ENCODE measurements around the gene SNTG2. TPM values are rescaled to one million over a fixed set of nuclear protein-coding genes. Genes with fewer than 3 reads are reported as not detected.

SNTG2 gene
- total RNA-seq, 1 experiment from 2014 or later, result 20.5 TPM

- peaks cover 17% of the 10 kb centered on the region; the same call in 1 of the 2 replicates for H3K27me3 Mint-ChIP-seq (ENCODE audit: low read depth)
- peaks cover 21% of the 10 kb centered on the region for H3K9me3 Mint-ChIP-seq
- ATAC-seq (no peak), DNase-seq (ENCODE audit: low spot score) (no peak)
- ChIA-PET CTCF (interaction anchor here (0.7 to 3.0 kb wide), 5 partner anchors 13 to 226 kb away, joined by 3 to 16 read pairs (median 5); partner anchors contain the start of gene TMEM18), POLR2A (no interaction called here)
- peaks cover 29% of the 10 kb centered on the region for H3K36me3 Mint-ChIP-seq
- no peak overlapping the region for H3K4me3 Mint-ChIP-seq
- no peak overlapping the region for H3K27ac Mint-ChIP-seq
- no peak for TF ChIP-seq CBFB (CRISPR knock-in tag; IDR thresholded peaks at IDR 0.05; ENCODE audit: low read depth)
- TF ChIP-seq ZSCAN18 (CRISPR knock-in tag; IDR thresholded peaks at IDR 0.05), result no peak
- no peak for TF ChIP-seq JAZF1 (CRISPR knock-in tag; IDR thresholded peaks at IDR 0.05)
- peak; percentile 93 for TF ChIP-seq ZNF416 (CRISPR knock-in tag; IDR thresholded peaks at IDR 0.05)
- peaks cover 32% of the 10 kb centered on the region for H3K4me1 Mint-ChIP-seq
Measured at GRCh38 chr2:902584-902983, 48.1 kb upstream of the SNTG2 start.

GRCh38 chr2:903223-903900 lies 47.3 kb upstream of the SNTG2 start:
- ATAC-seq (no peak), DNase-seq (ENCODE audit: low spot score) (no peak)
- H3K27me3 Mint-ChIP-seq (ENCODE audit: low read depth), result peaks cover 19% of the 10 kb centered on the region; the same call in 1 of the 2 replicates
- ChIA-PET CTCF (interaction anchor here (0.7 to 3.0 kb wide), 6 partner anchors 13 to 237 kb away, joined by 3 to 16 read pairs (median 6); partner anchors contain the start of gene TMEM18), POLR2A (interaction anchor here (1.0 kb wide), 1 partner anchor 47 kb away, joined by 3 read pairs; the partner anchor contains the start of gene SNTG2)
- no peak for TF ChIP-seq ELF4 (CRISPR knock-in tag; IDR thresholded peaks at IDR 0.05; ENCODE audit: low read depth)
- TF ChIP-seq MXD4 (CRISPR knock-in tag; IDR thresholded peaks at IDR 0.05; ENCODE audit: borderline replicate concordance), result no peak
- no peak for TF ChIP-seq ZNF263 (CRISPR knock-in tag; IDR thresholded peaks at IDR 0.05; ENCODE audit: low read depth)
- no peak for TF ChIP-seq NFYB (CRISPR knock-in tag; conservative IDR thresholded peaks at IDR 0.05; ENCODE audit: low read depth)
- no peak for TF ChIP-seq ZNF532 (CRISPR knock-in tag; IDR thresholded peaks at IDR 0.05; ENCODE audit: borderline replicate concordance)
- TF ChIP-seq ZNF317 (CRISPR knock-in tag; IDR thresholded peaks at IDR 0.05; ENCODE audit: borderline replicate concordance, low read depth), result no peak
- TF ChIP-seq ETV6 (CRISPR knock-in tag; IDR thresholded peaks at IDR 0.05), result no peak
- TF ChIP-seq ZNF423 (CRISPR knock-in tag; IDR thresholded peaks at IDR 0.05), result no peak
- no peak for TF ChIP-seq FOXP1 (CRISPR knock-in tag; IDR thresholded peaks at IDR 0.05; ENCODE audit: borderline replicate concordance)
- TF ChIP-seq PRDM15 (CRISPR knock-in tag; IDR thresholded peaks at IDR 0.05), result no peak
- no peak for TF ChIP-seq ATF2 (CRISPR knock-in tag; IDR thresholded peaks at IDR 0.05; ENCODE audit: borderline replicate concordance, low read depth)
- H3K4me1 Mint-ChIP-seq, result peaks cover 32% of the 10 kb centered on the region
- H3K36me3 Mint-ChIP-seq, result peaks cover 22% of the 10 kb centered on the region
- peak overlapping the region; percentile 12; the same call in 1 of the 2 replicates for H3K4me3 Mint-ChIP-seq
- peaks cover 14% of the 10 kb centered on the region for H3K9me3 Mint-ChIP-seq
- H3K27ac Mint-ChIP-seq, result peak overlapping the region; percentile 85
